Endothelial cell (in vitro differentiated cells): Measurements from ENCODE around the gene TLCD3A. TPM values are rescaled to one million over a fixed set of nuclear protein-coding genes. Genes with fewer than 3 reads are reported as not detected.
"Not testable (repeated sequence)": the region's sequence is repeated elsewhere in the genome, so short reads cannot be mapped to it uniquely, and the experiment has no call there.

Experiments
- DNase-seq: peaks from one replicate; pipeline ENCODE4 v3.0.0; 2021; ENCODE audit warnings: low spot score
- H3K27ac Mint-ChIP-seq: one replicate; pipeline ENCODE4 v1.8.0; 2021; ENCODE audit warnings: mixed read lengths, inconsistent platforms; ENCODE audit not compliant: unreplicated experiment
- H3K27me3 Mint-ChIP-seq: one replicate; pipeline ENCODE4 v1.8.0; 2021; ENCODE audit warnings: mild to moderate bottlenecking, moderate library complexity, mixed read lengths, inconsistent platforms; ENCODE audit not compliant: unreplicated experiment
- H3K36me3 Mint-ChIP-seq: one replicate; pipeline ENCODE4 v1.8.0; 2021; ENCODE audit warnings: mild to moderate bottlenecking, low read depth, mixed read lengths, inconsistent platforms; ENCODE audit not compliant: unreplicated experiment
- H3K4me1 Mint-ChIP-seq: one replicate; pipeline ENCODE4 v1.8.0; 2021; ENCODE audit warnings: mild to moderate bottlenecking, mixed read lengths, inconsistent platforms; ENCODE audit not compliant: unreplicated experiment
- H3K4me3 Mint-ChIP-seq: one replicate; pipeline ENCODE4 v1.8.0; 2021; ENCODE audit warnings: mild to moderate bottlenecking, mixed read lengths, inconsistent platforms; ENCODE audit not compliant: unreplicated experiment
- H3K9me3 Mint-ChIP-seq: one replicate; pipeline ENCODE4 v1.8.0; 2021; ENCODE audit warnings: mixed read lengths, inconsistent platforms; ENCODE audit not compliant: unreplicated experiment
- total RNA-seq: library from RNA; stranded (reverse); fragmentation: NEBNext Ultra II Directional; extraction: Animal tissue kit (Norgen Biotek cat#: 25700); gene quantifications from one replicate; pipeline ENCODE4 v1.2.1, GENCODE V29; 2021; ENCODE audit not compliant: unreplicated experiment
- TF ChIP-seq, protein P1 (sequence below): fragments of 200-600 bp; sonication (generic); IDR thresholded peaks from one replicate; pipeline ENCODE4 v1.5.0; 2021; ENCODE audit warnings: antibody characterized with exemption; ENCODE audit not compliant: unreplicated experiment

TLCD3A gene
- total RNA-seq, 1 donor from 2014 or later, result 24.6 TPM

DNA sequence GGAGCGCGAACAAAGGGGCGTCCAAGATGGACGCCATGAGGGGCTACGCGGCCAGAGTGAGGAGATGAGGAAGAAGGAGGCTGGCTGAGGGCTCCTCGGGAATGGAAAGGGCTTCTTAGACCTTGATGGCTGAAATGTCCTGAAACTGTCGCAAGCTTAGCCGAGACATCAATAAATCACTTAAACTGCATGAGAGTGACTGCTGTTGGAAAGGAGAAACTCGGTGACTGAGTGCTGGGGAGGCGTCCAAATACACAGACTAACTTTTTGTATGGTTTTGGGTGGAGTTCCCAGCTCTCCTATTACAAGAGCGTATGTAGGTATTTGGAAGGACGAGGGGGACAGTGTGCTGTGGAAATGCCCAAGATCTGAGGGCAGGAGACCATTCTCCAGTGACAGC lies 21.0 kb downstream of the TLCD3A start:
- Mint-ChIP-seq H3K9me3 (no peaks in the 10 kb centered on the region), H3K36me3 (peaks cover 16% of the 10 kb centered on the region), H3K27me3 (peaks cover 11% of the 10 kb centered on the region), H3K27ac (no peak overlapping the region), H3K4me1 (peaks cover 23% of the 10 kb centered on the region), H3K4me3 (peak overlapping the region; percentile 84)
- DNase-seq, result no peak
- TF ChIP-seq, protein P1, sequence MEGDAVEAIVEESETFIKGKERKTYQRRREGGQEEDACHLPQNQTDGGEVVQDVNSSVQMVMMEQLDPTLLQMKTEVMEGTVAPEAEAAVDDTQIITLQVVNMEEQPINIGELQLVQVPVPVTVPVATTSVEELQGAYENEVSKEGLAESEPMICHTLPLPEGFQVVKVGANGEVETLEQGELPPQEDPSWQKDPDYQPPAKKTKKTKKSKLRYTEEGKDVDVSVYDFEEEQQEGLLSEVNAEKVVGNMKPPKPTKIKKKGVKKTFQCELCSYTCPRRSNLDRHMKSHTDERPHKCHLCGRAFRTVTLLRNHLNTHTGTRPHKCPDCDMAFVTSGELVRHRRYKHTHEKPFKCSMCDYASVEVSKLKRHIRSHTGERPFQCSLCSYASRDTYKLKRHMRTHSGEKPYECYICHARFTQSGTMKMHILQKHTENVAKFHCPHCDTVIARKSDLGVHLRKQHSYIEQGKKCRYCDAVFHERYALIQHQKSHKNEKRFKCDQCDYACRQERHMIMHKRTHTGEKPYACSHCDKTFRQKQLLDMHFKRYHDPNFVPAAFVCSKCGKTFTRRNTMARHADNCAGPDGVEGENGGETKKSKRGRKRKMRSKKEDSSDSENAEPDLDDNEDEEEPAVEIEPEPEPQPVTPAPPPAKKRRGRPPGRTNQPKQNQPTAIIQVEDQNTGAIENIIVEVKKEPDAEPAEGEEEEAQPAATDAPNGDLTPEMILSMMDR, result no peak

DNA sequence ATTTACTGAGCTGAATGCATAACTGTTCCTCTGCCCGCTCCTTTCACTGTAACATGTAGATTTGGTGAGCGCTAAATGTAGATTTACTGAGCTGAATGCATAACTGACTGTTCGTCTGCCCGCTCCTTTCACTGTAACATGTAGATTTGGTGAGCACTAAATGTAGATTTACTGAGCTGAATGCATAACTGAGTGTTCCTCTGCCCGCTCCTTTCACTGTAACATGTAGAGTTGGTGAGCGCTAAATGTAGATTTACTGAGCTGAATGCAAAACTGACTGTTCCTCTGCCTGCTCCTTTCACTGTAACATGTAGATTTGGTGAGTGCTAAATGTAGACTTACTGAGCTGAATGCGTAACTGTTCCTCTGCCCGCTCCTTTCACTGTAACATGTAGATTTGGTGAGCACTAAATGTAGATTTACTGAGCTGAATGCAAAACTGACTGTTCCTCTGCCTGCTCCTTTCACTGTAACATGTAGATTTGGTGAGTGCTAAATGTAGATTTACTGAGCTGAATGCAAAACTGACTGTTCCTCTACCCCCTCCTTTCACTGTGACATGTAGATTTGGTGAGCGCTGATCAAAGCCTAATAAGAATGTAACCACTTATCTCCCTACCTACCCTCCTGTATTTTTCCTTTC lies 23.0 kb downstream of the TLCD3A start:
- not testable (repeated sequence) for DNase-seq, H3K4me3 Mint-ChIP-seq, H3K27me3 Mint-ChIP-seq, H3K9me3 Mint-ChIP-seq
- Mint-ChIP-seq H3K27ac (peak overlapping the region; percentile 72), H3K4me1 (peaks cover 19% of the 10 kb centered on the region), H3K36me3 (peaks cover 11% of the 10 kb centered on the region)

DNA sequence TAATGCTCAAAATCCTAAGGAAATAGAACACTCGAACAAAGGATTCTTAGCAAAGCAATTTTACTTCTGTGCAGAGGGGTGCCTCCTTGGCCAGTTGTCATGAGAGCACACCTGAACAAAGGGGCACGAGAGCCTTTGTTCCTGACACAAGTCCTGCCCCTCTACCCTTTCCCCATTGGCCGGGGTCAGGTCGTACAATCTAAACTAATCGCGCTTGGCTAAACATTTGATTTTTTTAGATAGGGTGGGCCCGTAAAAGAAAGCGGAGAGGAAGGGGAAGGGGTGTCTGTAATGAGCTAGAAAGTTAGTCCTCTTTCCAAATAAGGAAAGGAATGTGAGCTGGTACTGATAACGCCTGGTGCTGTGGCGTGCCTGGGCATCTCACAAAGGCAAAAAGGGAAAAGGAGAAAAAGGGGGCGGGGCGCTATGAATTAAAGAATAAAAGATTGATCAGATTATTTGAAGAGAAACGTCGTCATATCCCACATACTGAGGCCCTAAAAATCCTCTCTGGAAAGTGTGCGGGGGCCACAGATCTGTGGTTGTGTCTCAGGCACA lies 23.7 kb downstream of the TLCD3A start:
- not testable (repeated sequence) for H3K27me3 Mint-ChIP-seq, DNase-seq, H3K9me3 Mint-ChIP-seq
- Mint-ChIP-seq H3K4me1 (peaks cover 15% of the 10 kb centered on the region), H3K36me3 (peaks cover 10% of the 10 kb centered on the region), H3K27ac (peak overlapping the region; percentile 72), H3K4me3 (peak overlapping the region; percentile 59)

DNA sequence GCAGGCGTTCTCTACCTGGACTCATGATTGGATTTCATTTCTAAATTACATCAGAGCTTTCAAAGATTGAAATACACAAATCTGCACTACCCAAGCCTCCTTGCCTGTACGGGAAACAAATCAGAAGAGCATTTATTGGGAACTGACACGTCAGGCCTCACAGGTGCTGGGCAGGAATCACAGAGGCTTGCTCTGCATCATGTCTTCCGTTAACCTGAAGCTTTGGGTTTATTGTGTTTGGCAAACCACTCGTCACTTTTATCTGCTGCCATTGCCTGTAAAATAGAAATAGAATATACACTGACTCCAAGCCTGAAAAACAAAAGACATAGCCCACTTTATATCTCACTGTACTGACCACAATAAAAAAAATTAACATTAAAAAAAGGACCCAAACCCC lies 27.6 kb downstream of the TLCD3A start:
- Mint-ChIP-seq H3K36me3 (peaks cover 24% of the 10 kb centered on the region), H3K27me3 (peaks cover 1% of the 10 kb centered on the region)
- no peak for DNase-seq

DNA sequence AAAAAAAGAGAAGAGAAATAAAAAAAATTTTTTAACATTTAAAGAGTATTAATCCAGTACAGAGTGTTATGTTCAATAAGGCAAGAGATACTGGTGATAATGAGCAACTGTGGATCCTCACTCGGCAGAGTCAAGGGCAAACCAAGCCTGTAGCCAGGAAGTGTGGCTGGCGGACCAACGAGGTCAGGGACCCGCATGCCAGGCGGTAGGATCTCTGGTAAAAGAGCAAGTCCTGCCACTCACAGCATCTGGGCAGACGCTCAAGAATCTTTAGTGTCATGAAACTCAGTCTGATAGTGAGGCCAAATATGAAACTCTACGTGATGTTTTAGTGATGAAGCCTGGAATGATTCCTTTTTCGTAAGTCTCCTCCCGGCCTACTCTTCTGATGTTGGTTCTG lies 28.0 kb downstream of the TLCD3A start:
- peaks cover 7% of the 10 kb centered on the region for H3K4me1 Mint-ChIP-seq
- TF ChIP-seq, protein P1, result no peak
- no peak overlapping the region for H3K27ac Mint-ChIP-seq
- no peaks in the 10 kb centered on the region for H3K9me3 Mint-ChIP-seq
- peaks cover 28% of the 10 kb centered on the region for H3K36me3 Mint-ChIP-seq
- H3K4me3 Mint-ChIP-seq, result no peak overlapping the region
- H3K27me3 Mint-ChIP-seq, result peaks cover 1% of the 10 kb centered on the region
- DNase-seq, result no peak

More for the DNA sequence above, 27.6 kb downstream of the TLCD3A start:
- Mint-ChIP-seq H3K9me3 (no peaks in the 10 kb centered on the region), H3K4me3 (no peak overlapping the region), H3K4me1 (peaks cover 7% of the 10 kb centered on the region), H3K27ac (no peak overlapping the region)
- TF ChIP-seq, protein P1, result no peak

DNA sequence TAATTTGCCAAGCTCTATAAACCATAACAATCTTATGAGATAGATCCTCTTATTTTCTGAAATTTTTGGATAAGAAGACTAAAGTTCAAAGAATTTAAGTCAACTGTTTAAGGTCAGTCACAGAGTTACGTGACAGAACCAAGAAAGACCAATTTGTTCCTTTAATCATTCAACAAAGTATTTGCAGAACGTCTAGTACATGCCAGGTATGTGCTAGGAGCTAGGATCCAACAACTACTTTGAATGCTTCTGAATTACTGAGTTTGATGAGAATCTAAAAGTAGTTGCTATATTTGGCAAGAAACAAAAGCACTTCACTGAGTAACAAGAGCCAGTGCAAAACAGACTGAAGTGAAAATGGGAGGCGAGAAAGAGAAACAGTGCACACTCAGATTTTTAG lies 34.7 kb downstream of the TLCD3A start:
- Mint-ChIP-seq H3K4me1 (no peaks in the 10 kb centered on the region), H3K27ac (no peak overlapping the region), H3K9me3 (no peaks in the 10 kb centered on the region), H3K27me3 (no peaks in the 10 kb centered on the region), H3K36me3 (peaks cover 46% of the 10 kb centered on the region), H3K4me3 (peak overlapping the region; percentile 13)
- no peak for DNase-seq
- TF ChIP-seq, protein P1, result no peak
